GM19328 (cell line): ENCODE results near the gene CDK6.

Experiments used
- ATAC-seq: cut with Tn5 transposase; IDR thresholded peaks from one replicate; pipeline ENCODE4 v1.9.1; 2021; ENCODE audit warnings: mild to moderate bottlenecking, moderate library complexity; ENCODE audit not compliant: unreplicated experiment

CDK6 gene

GRCh38 chr7:92740700-92741126 lies 95.7 kb downstream of the CDK6 start:
- ATAC-seq: no peak

- no peak for ATAC-seq
Observed at GRCh38 chr7:92740134-92740533, 96.2 kb downstream of the CDK6 start.

GRCh38 chr7:92739091-92739490 lies 97.3 kb downstream of the CDK6 start:
- ATAC-seq: no peak

GRCh38 chr7:92737706-92738105 lies 98.7 kb downstream of the CDK6 start:
- peak; percentile 83 for ATAC-seq

GRCh38 chr7:92736870-92737269 lies 99.5 kb downstream of the CDK6 start:
- ATAC-seq: no peak

GRCh38 chr7:92735707-92736106 lies 100.7 kb downstream of the CDK6 start:
- ATAC-seq: no peak

- ATAC-seq: no peak
Observed at GRCh38 chr7:92732316-92733036, 103.9 kb downstream of the CDK6 start.

- no peak for ATAC-seq
Observed at GRCh38 chr7:92731335-92732063, 104.9 kb downstream of the CDK6 start.

GRCh38 chr7:92730808-92731207 lies 105.6 kb downstream of the CDK6 start:
- ATAC-seq: no peak

GRCh38 chr7:92729751-92730150 lies 106.6 kb downstream of the CDK6 start:
- no peak for ATAC-seq

- ATAC-seq: no peak
Observed at GRCh38 chr7:92729172-92729571, 107.2 kb downstream of the CDK6 start.

- no peak for ATAC-seq
Observed at GRCh38 chr7:92727755-92728154, 108.6 kb downstream of the CDK6 start.

- no peak for ATAC-seq
Observed at GRCh38 chr7:92725161-92725925, 111.0 kb downstream of the CDK6 start.

GRCh38 chr7:92723943-92724342 lies 112.4 kb downstream of the CDK6 start:
- no peak for ATAC-seq

GRCh38 chr7:92723205-92723604 lies 113.2 kb downstream of the CDK6 start:
- no peak for ATAC-seq

GRCh38 chr7:92722541-92722940 lies 113.8 kb downstream of the CDK6 start:
- no peak for ATAC-seq

- peak; percentile 46 for ATAC-seq
Observed at GRCh38 chr7:92720604-92721350, 115.6 kb downstream of the CDK6 start.

GRCh38 chr7:92717993-92718716 lies 118.2 kb downstream of the CDK6 start:
- no peak for ATAC-seq

GRCh38 chr7:92717623-92717992 lies 118.8 kb downstream of the CDK6 start:
- ATAC-seq: no peak

- ATAC-seq: no peak
Observed at GRCh38 chr7:92716825-92717580, 119.4 kb downstream of the CDK6 start.
